Stimulated activated CD4-positive, alpha-beta T cell treated with anti-CD3 and anti-CD28 coated beads, Interleukin-1b, Interleukin-23, amount 100 ng/mL, for 1 hour (primary cell): ENCODE results near the gene CCNI.
A peak's percentile ranks its signal among the peaks of the same experiment; 100 is the strongest.
"Not testable (repeated sequence)": the region's sequence is repeated elsewhere in the genome, so short reads cannot be mapped to it uniquely, and the experiment has no call there.

Source experiments
- DNase-seq, 2 donors: peaks; one replicate each; pipeline ENCODE4 v3.0.0-alpha.2; 2020; ENCODE audit warnings: low read depth in 2 of 2

Gene CCNI

GRCh38 chr4:77082886-77083608 is 7.3 kb upstream of the CCNI start:
- DNase-seq = no peak

- not testable (repeated sequence) for DNase-seq
These were observed 5.0 kb upstream of the CCNI start for GRCh38 chr4:77080806-77081205.

GRCh38 chr4:77079281-77079680 is 3.5 kb upstream of the CCNI start:
- no peak for DNase-seq

- DNase-seq = no peak
These were observed 2.6 kb upstream of the CCNI start for GRCh38 chr4:77078401-77078800.

GRCh38 chr4:77076889-77077635 is 1.3 kb upstream of the CCNI start:
- no peak for DNase-seq

GRCh38 chr4:77074981-77075855 is 571 bp downstream of the CCNI start:
- peak; percentile 41 to 47 for DNase-seq

- no peak for DNase-seq
These were observed 1.4 kb downstream of the CCNI start for GRCh38 chr4:77074381-77074831.

GRCh38 chr4:77073981-77074380 is 1.8 kb downstream of the CCNI start:
- no peak for DNase-seq

GRCh38 chr4:77073106-77073809 is 2.5 kb downstream of the CCNI start:
- no peak for DNase-seq

GRCh38 chr4:77072195-77072753 is 3.5 kb downstream of the CCNI start:
- DNase-seq = no peak

- DNase-seq = not testable (repeated sequence)
These were observed 6.3 kb downstream of the CCNI start for GRCh38 chr4:77069514-77069913.

GRCh38 chr4:77065382-77065781 is 10.4 kb downstream of the CCNI start:
- DNase-seq = no peak

GRCh38 chr4:77062856-77063255 is 12.9 kb downstream of the CCNI start:
- DNase-seq = no peak

GRCh38 chr4:77052352-77052751 is 23.4 kb downstream of the CCNI start:
- peak; percentile 18 to 46 for DNase-seq

GRCh38 chr4:77050962-77051361 is 24.8 kb downstream of the CCNI start:
- DNase-seq = no peak

GRCh38 chr4:77047037-77047436 is 28.8 kb downstream of the CCNI start:
- no peak for DNase-seq

- DNase-seq = no peak
These were observed 30.3 kb downstream of the CCNI start for GRCh38 chr4:77045490-77045889.

- no peak for DNase-seq
These were observed 31.2 kb downstream of the CCNI start for GRCh38 chr4:77044461-77045150.

- no peak for DNase-seq
These were observed 32.2 kb downstream of the CCNI start for GRCh38 chr4:77043507-77044136.
